Left renal cortex interstitium (tissue), 4 donors: ENCODE data around the gene RTF1. TPM values are rescaled to one million over a fixed set of nuclear protein-coding genes. Genes with fewer than 3 reads are reported as not detected.

ENCODE experiments used
- DNase-seq, 4 donors: peaks; one replicate each; pipeline ENCODE4 v3.0.0-alpha.2; 2013; ENCODE audit warnings: low read depth in 4 of 4, low spot score in 2 of 4, missing footprints in 1 of 4
- polyA plus RNA-seq, 4 donors: library from polyadenylated mRNA; unstranded; fragments of 120-200 nt; gene quantifications; one replicate each; pipeline ENCODE4 v1.2.1, GENCODE V29; 2013; ENCODE audit not compliant: insufficient read length in 4 of 4

The RTF1 gene
- polyA plus RNA-seq, 4 donors, result 59.0 to 77.8 (median 62.7) TPM

- DNase-seq, result no peak
These were observed 68.2 kb downstream of the RTF1 start for GRCh38 chr15:41484937-41485625.

GRCh38 chr15:41486286-41486685, 69.4 kb downstream of the RTF1 start:
- no peak for DNase-seq

- DNase-seq, result no peak
These were observed 70.5 kb downstream of the RTF1 start for GRCh38 chr15:41487381-41487780.

- no peak for DNase-seq
These were observed 70.9 kb downstream of the RTF1 start for GRCh38 chr15:41487802-41488201.

GRCh38 chr15:41489641-41490040, 72.7 kb downstream of the RTF1 start:
- no peak for DNase-seq

- no peak for DNase-seq
These were observed 73.5 kb downstream of the RTF1 start for GRCh38 chr15:41490355-41490754.

- no peak for DNase-seq
These were observed 75.0 kb downstream of the RTF1 start for GRCh38 chr15:41491889-41492288.

- DNase-seq, result no peak
These were observed 75.8 kb downstream of the RTF1 start for GRCh38 chr15:41492597-41493204.

GRCh38 chr15:41493205-41493901, 76.5 kb downstream of the RTF1 start, which contains the start of gene ITPKA:
Gene ITPKA, plus strand, starts transcription at chr15:41493874. Its CDS starts 54 bp downstream, at chr15:41493928.
- DNase-seq, result no peak

- DNase-seq, result no peak
These were observed 77.0 kb downstream of the RTF1 start for GRCh38 chr15:41493902-41494189.

GRCh38 chr15:41494190-41494921, 77.5 kb downstream of the RTF1 start:
- no peak for DNase-seq

GRCh38 chr15:41494922-41495735, 78.2 kb downstream of the RTF1 start:
- DNase-seq, result no peak

- DNase-seq, result no peak
These were observed 79.1 kb downstream of the RTF1 start for GRCh38 chr15:41495736-41496599.

GRCh38 chr15:41498657-41499056, 81.8 kb downstream of the RTF1 start:
- no peak for DNase-seq

- DNase-seq, result no peak
These were observed 82.4 kb downstream of the RTF1 start for GRCh38 chr15:41499109-41499851.

- no peak for DNase-seq
These were observed 84.5 kb downstream of the RTF1 start for GRCh38 chr15:41501191-41501917.

- DNase-seq, result no peak
These were observed 85.3 kb downstream of the RTF1 start for GRCh38 chr15:41501931-41502794.
